A172 (cell line): ENCODE results near the gene ACSS2. TPM values are rescaled to one million over a fixed set of nuclear protein-coding genes. Genes with fewer than 3 reads are reported as not detected.

Source experiments
- total RNA-seq: library from RNA; depleted of rRNA; stranded (reverse); fragments of >200 nt; shearing (Covaris generic); gene quantifications from 2 replicates; pipeline ENCODE4 v1.2.3, GENCODE V29; 2014; rRNA removed

ACSS2 gene
- total RNA-seq, 1 experiment from 2014 or later, result 49.9 TPM

Other genes with a start within 250 kb of the ACSS2 start
- 23.7 and 28.7 TPM in 2 replicates for gene PIGU, start 199.5 kb upstream of the ACSS2 start, total RNA-seq
- 2.4 and 5.0 TPM in 2 replicates for gene TP53INP2, start 172.3 kb upstream of the ACSS2 start, total RNA-seq
- 6.0 and 8.2 TPM in 2 replicates for gene NCOA6, start 51.0 kb upstream of the ACSS2 start, total RNA-seq
- gene GGT7, start 3.8 kb upstream of the ACSS2 start, total RNA-seq, result 0.26 and 0.55 TPM in 2 replicates
- 150 and 151 TPM in 2 replicates for gene GSS, start 79.2 kb downstream of the ACSS2 start, total RNA-seq
- gene MYH7B, start 79.3 kb downstream of the ACSS2 start, total RNA-seq, result not detected in 2 replicates
- 48.6 and 51.8 TPM in 2 replicates for gene TRPC4AP, start 216.2 kb downstream of the ACSS2 start, total RNA-seq